ENCODE data around the gene USP46. TPM values are rescaled to one million over a fixed set of nuclear protein-coding genes. Genes with fewer than 3 reads are reported as not detected.
A peak's percentile ranks its signal among the peaks of the same experiment; 100 is the strongest.

Gene USP46
- total RNA-seq, 2 donors from 2014 or later = 19.1 to 28.0 TPM

GRCh38 chr4:52676536-52676935, 17.4 kb upstream of the USP46 start:
- Histone ChIP-seq H3K27me3 (no peaks in the 10 kb centered on the region), H3K9me3 (no peaks in the 10 kb centered on the region), H3K4me1 (no peaks in the 10 kb centered on the region), H3K36me3 (no peaks in the 10 kb centered on the region), H3K4me3 (no peak overlapping the region), H3K27ac (no peak overlapping the region)
- TF ChIP-seq CTCF (IDR thresholded peaks at IDR 0.05) = no peak
- no peak for DNase-seq (ENCODE audit: low spot score)

- Histone ChIP-seq H3K27me3 (no peaks in the 10 kb centered on the region), H3K4me1 (no peaks in the 10 kb centered on the region), H3K36me3 (no peaks in the 10 kb centered on the region), H3K4me3 (no peak overlapping the region), H3K9me3 (no peaks in the 10 kb centered on the region), H3K27ac (no peak overlapping the region)
- TF ChIP-seq CTCF (IDR thresholded peaks at IDR 0.05) = no peak
- no peak for DNase-seq (ENCODE audit: low spot score)
Observed at GRCh38 chr4:52675111-52675510, 16.0 kb upstream of the USP46 start.

GRCh38 chr4:52670739-52671138, 11.6 kb upstream of the USP46 start:
- TF ChIP-seq CTCF (IDR thresholded peaks at IDR 0.05) = no peak
- H3K27me3 ChIP-seq = no peaks in the 10 kb centered on the region
- H3K4me1 ChIP-seq = no peaks in the 10 kb centered on the region
- no peak overlapping the region for H3K27ac ChIP-seq
- no peak overlapping the region for H3K4me3 ChIP-seq
- DNase-seq (ENCODE audit: low spot score) = no peak
- H3K9me3 ChIP-seq = no peaks in the 10 kb centered on the region
- no peaks in the 10 kb centered on the region for H3K36me3 ChIP-seq

GRCh38 chr4:52670121-52670520, 11.0 kb upstream of the USP46 start:
- no peaks in the 10 kb centered on the region for H3K27me3 ChIP-seq
- H3K36me3 ChIP-seq = no peaks in the 10 kb centered on the region
- DNase-seq (ENCODE audit: low spot score) = no peak
- no peak for TF ChIP-seq CTCF (IDR thresholded peaks at IDR 0.05)
- H3K4me3 ChIP-seq = no peak overlapping the region
- no peak overlapping the region for H3K27ac ChIP-seq
- H3K4me1 ChIP-seq = no peaks in the 10 kb centered on the region
- H3K9me3 ChIP-seq = no peaks in the 10 kb centered on the region

- no peaks in the 10 kb centered on the region for H3K36me3 ChIP-seq
- H3K9me3 ChIP-seq = no peaks in the 10 kb centered on the region
- no peak overlapping the region for H3K27ac ChIP-seq
- H3K27me3 ChIP-seq = no peaks in the 10 kb centered on the region
- H3K4me1 ChIP-seq = peaks cover 0 to 24% of the 10 kb centered on the region in 2 donors
- no peak for DNase-seq (ENCODE audit: low spot score)
- no peak overlapping the region for H3K4me3 ChIP-seq
- TF ChIP-seq CTCF (IDR thresholded peaks at IDR 0.05) = peak in 1 of 2 donors; percentile 35
Observed at GRCh38 chr4:52665592-52665991, 6.5 kb upstream of the USP46 start.

- no peak for DNase-seq (ENCODE audit: low spot score)
- no peaks in the 10 kb centered on the region for H3K36me3 ChIP-seq
- TF ChIP-seq CTCF (IDR thresholded peaks at IDR 0.05) = no peak
- H3K4me1 ChIP-seq = peaks cover 0 to 29% of the 10 kb centered on the region in 2 donors
- H3K27me3 ChIP-seq = no peaks in the 10 kb centered on the region
- H3K9me3 ChIP-seq = no peaks in the 10 kb centered on the region
- H3K4me3 ChIP-seq = no peak overlapping the region
- H3K27ac ChIP-seq = no peak overlapping the region
Observed at GRCh38 chr4:52664479-52664878, 5.4 kb upstream of the USP46 start.
